ENCODE data around the gene DDAH2. TPM values are rescaled to one million over a fixed set of nuclear protein-coding genes. Genes with fewer than 3 reads are reported as not detected.

DDAH2 gene
- total and polyA plus RNA-seq, 10 of the 15 experiments (the other 5 are each of a cell fraction or from before 2014, with no cell fraction given): 0.35 to 9.9 (median 6.2) TPM

DNA sequence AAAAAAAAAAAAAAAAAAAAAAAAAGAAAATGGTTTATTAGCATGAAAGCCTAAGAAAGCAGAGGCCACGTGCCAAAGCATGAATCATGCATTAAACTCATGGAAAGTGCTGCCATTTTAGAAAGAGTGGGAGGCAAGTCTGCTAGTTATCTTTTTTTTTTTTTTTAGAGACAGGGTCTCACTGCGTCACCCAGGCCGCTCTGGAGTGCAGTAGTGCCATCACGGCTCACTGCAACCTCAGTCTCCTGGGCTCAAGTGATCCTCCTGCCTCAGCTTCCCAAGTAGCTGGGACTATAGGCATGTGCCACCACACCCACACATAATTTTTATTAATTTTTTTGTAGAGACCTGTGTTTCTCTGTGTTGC is 42.9 kb upstream of the DDAH2 start:
- in situ Hi-C loops (cut with MboI): no loop called here
- no peak for FAIRE-seq

GRCh38 chr6:31770860-31771259 is 41.8 kb upstream of the DDAH2 start:
- ChIA-PET POLR2A (interaction anchor here (0.9 to 3.0 kb wide), 4 partner anchors 32 to 56 kb away, joined by 3 to 27 read pairs (median 4); partner anchors contain the start of genes CLIC1, DDAH2 and MSH5), CTCF (interaction anchor here (0.8 to 9.2 kb wide), 16 partner anchors 12 to 118 kb away, joined by 3 to 208 read pairs (median 6); partner anchors contain the start of genes CLIC1, DDAH2, LY6G5C and MPIG6B), SMC1A (ENCODE audit: uncharacterized antibody, unreplicated experiment) (interaction anchor here (1.1 to 4.8 kb wide), 11 partner anchors 15 to 223 kb away, joined by 3 to 42 read pairs (median 5); partner anchors contain the start of genes ABHD16A, BAG6, CLIC1 and DDAH2), RAD21 (ENCODE audit: unreplicated experiment) (interaction anchor here (1.5 to 3.6 kb wide), 7 partner anchors 31 to 119 kb away, joined by 3 to 44 read pairs (median 16); partner anchors contain the start of genes CLIC1, DDAH2, LSM2 and MSH5)
- no peaks in the 10 kb centered on the region for H3K9me3 ChIP-seq (replicated peaks; ENCODE audit: control insufficient read depth, insufficient read depth, low read length)
- no peak overlapping the region for H3K4me3 ChIP-seq
- H3K9ac ChIP-seq (ENCODE audit: control insufficient read depth, insufficient read depth, low read length): no peak overlapping the region
- H3K27ac ChIP-seq (ENCODE audit: control insufficient read depth, insufficient read depth): no peak overlapping the region
- no peak for FAIRE-seq
- no peak for DNase-seq (ENCODE audit: low read depth, low spot score)
- no peak overlapping the region for H3K4me2 ChIP-seq (ENCODE audit: control insufficient read depth, insufficient read depth)
- no peaks in the 10 kb centered on the region for H4K20me1 ChIP-seq (ENCODE audit: control insufficient read depth, insufficient read depth)
- intact Hi-C loops (cut with micrococcal nuclease; ENCODE audit: unreplicated experiment): loop anchor here (10.0 kb wide), 1 partner anchor 54 kb away; the partner anchor contains the start of gene HSPA1B
- H2AFZ ChIP-seq (ENCODE audit: control insufficient read depth, low read depth, low read length): no peak overlapping the region
- ATAC-seq: no peak
- H3K79me2 ChIP-seq (ENCODE audit: control insufficient read depth, insufficient read depth, low read length): no peaks in the 10 kb centered on the region
- no peaks in the 10 kb centered on the region for H3K4me1 ChIP-seq (ENCODE audit: control insufficient read depth, insufficient read depth, low read length)
- 33% methylated on average over 2 of the region's 2 CpGs for WGBS (ENCODE audit: insufficient coverage, insufficient replicate concordance, low lambda C conversion rate, missing lambda C conversion rate)
- no peaks in the 10 kb centered on the region for H3K36me3 ChIP-seq (ENCODE audit: control insufficient read depth in 2 of 2, insufficient read depth in 2 of 2, low read length in 1 of 2)
- BruUV-seq (replicated peaks): no TSS peak
- TF ChIP-seq RUNX3 (IDR thresholded peaks at IDR 0.05; ENCODE audit: low read length) (no peak), POU2F2 (IDR thresholded peaks at IDR 0.05; ENCODE audit: borderline replicate concordance, low read depth, low read length) (no peak), NFYA (IDR thresholded peaks at IDR 0.05; ENCODE audit: borderline replicate concordance, low read depth, low read length) (no peak), RBBP5 (conservative IDR thresholded peaks at IDR 0.05) (no peak), ZNF217 (IDR thresholded peaks at IDR 0.05) (no peak), SMC3 (IDR thresholded peaks at IDR 0.05; ENCODE audit: borderline replicate concordance, low read length) (no peak), ZNF622 (IDR thresholded peaks at IDR 0.05) (no peak), TCF3 (IDR thresholded peaks at IDR 0.05; ENCODE audit: borderline replicate concordance, insufficient read depth, low read depth, low read length) (no peak), NBN (IDR thresholded peaks at IDR 0.05) (no peak)
- TF ChIP-seq, protein P1, sequence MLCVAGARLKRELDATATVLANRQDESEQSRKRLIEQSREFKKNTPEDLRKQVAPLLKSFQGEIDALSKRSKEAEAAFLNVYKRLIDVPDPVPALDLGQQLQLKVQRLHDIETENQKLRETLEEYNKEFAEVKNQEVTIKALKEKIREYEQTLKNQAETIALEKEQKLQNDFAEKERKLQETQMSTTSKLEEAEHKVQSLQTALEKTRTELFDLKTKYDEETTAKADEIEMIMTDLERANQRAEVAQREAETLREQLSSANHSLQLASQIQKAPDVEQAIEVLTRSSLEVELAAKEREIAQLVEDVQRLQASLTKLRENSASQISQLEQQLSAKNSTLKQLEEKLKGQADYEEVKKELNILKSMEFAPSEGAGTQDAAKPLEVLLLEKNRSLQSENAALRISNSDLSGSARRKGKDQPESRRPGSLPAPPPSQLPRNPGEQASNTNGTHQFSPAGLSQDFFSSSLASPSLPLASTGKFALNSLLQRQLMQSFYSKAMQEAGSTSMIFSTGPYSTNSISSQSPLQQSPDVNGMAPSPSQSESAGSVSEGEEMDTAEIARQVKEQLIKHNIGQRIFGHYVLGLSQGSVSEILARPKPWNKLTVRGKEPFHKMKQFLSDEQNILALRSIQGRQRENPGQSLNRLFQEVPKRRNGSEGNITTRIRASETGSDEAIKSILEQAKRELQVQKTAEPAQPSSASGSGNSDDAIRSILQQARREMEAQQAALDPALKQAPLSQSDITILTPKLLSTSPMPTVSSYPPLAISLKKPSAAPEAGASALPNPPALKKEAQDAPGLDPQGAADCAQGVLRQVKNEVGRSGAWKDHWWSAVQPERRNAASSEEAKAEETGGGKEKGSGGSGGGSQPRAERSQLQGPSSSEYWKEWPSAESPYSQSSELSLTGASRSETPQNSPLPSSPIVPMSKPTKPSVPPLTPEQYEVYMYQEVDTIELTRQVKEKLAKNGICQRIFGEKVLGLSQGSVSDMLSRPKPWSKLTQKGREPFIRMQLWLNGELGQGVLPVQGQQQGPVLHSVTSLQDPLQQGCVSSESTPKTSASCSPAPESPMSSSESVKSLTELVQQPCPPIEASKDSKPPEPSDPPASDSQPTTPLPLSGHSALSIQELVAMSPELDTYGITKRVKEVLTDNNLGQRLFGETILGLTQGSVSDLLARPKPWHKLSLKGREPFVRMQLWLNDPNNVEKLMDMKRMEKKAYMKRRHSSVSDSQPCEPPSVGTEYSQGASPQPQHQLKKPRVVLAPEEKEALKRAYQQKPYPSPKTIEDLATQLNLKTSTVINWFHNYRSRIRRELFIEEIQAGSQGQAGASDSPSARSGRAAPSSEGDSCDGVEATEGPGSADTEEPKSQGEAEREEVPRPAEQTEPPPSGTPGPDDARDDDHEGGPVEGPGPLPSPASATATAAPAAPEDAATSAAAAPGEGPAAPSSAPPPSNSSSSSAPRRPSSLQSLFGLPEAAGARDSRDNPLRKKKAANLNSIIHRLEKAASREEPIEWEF (IDR thresholded peaks at IDR 0.05; ENCODE audit: insufficient replicate concordance, low read depth, low read length): no peak
- in situ Hi-C loops (cut with MboI): no loop called here
- no peaks in the 10 kb centered on the region for H3K27me3 ChIP-seq (replicated peaks in 1 of 2; ENCODE audit: control insufficient read depth in 2 of 2, insufficient read depth in 2 of 2, low read length in 1 of 2)

More for the DNA sequence above, 42.9 kb upstream of the DDAH2 start:
- H3K4me3 ChIP-seq: no peak overlapping the region
- ATAC-seq (no peak), DNase-seq (ENCODE audit: low read depth, low spot score) (no peak)
- no peaks in the 10 kb centered on the region for H3K9me3 ChIP-seq (replicated peaks; ENCODE audit: control insufficient read depth, insufficient read depth, low read length)
- H3K36me3 ChIP-seq (ENCODE audit: control insufficient read depth in 2 of 2, insufficient read depth in 2 of 2, low read length in 1 of 2): no peaks in the 10 kb centered on the region
- no peak overlapping the region for H3K27ac ChIP-seq (ENCODE audit: control insufficient read depth, insufficient read depth)
- WGBS (ENCODE audit: insufficient coverage, insufficient replicate concordance, low lambda C conversion rate, missing lambda C conversion rate): 70% methylated on average over 4 of the region's 4 CpGs
- H3K9ac ChIP-seq (ENCODE audit: control insufficient read depth, insufficient read depth, low read length): no peak overlapping the region
- no peak for TF ChIP-seq PAX8 (IDR thresholded peaks at IDR 0.05)
- no peak for TF ChIP-seq IRF4 (IDR thresholded peaks at IDR 0.05; ENCODE audit: low read depth, low read length)
- TF ChIP-seq POLR2AphosphoS2 (IDR thresholded peaks at IDR 0.05; ENCODE audit: low read depth, low read length): no peak
- BruUV-seq (replicated peaks): no TSS peak
- RAD21 ChIA-PET (ENCODE audit: unreplicated experiment): interaction anchor here (0.6 to 3.6 kb wide), 6 partner anchors 32 to 151 kb away, joined by 3 to 44 read pairs (median 6); partner anchors contain the start of genes DDAH2, HSPA1B and MSH5
- no peak overlapping the region for H3K4me2 ChIP-seq (ENCODE audit: control insufficient read depth, insufficient read depth)
- H3K27me3 ChIP-seq (replicated peaks in 1 of 2; ENCODE audit: control insufficient read depth in 2 of 2, insufficient read depth in 2 of 2, low read length in 1 of 2): no peaks in the 10 kb centered on the region
- no peaks in the 10 kb centered on the region for H4K20me1 ChIP-seq (ENCODE audit: control insufficient read depth, insufficient read depth)
- POLR2A ChIA-PET: interaction anchor here (0.6 to 1.4 kb wide), 5 partner anchors 20 to 119 kb away, joined by 3 to 5 read pairs (median 3); partner anchors contain the start of genes CSNK2B and GPANK1
- H3K79me2 ChIP-seq (ENCODE audit: control insufficient read depth, insufficient read depth, low read length): no peaks in the 10 kb centered on the region
- CTCF ChIA-PET: interaction anchor here (0.6 to 9.2 kb wide), 11 partner anchors 18 to 220 kb away, joined by 3 to 208 read pairs (median 4); partner anchors contain the start of genes CLIC1, DDAH2, HSPA1B and LSM2
- H3K4me1 ChIP-seq (ENCODE audit: control insufficient read depth, insufficient read depth, low read length): peaks cover 7% of the 10 kb centered on the region
- H2AFZ ChIP-seq (ENCODE audit: control insufficient read depth, low read depth, low read length): no peak overlapping the region
- intact Hi-C loops (cut with micrococcal nuclease; ENCODE audit: unreplicated experiment): loop anchor here (10.0 kb wide), 1 partner anchor 53 kb away; the partner anchor contains the start of gene HSPA1B
- SMC1A ChIA-PET (ENCODE audit: uncharacterized antibody, unreplicated experiment): interaction anchor here (0.9 to 4.8 kb wide), 4 partner anchors 18 to 55 kb away, joined by 3 to 41 read pairs (median 6); partner anchors contain the start of genes DDAH2, HSPA1B and LSM2
